GM12891 (cell line): ENCODE measurements around the gene CCT2.

Experiments
- POLR2A ChIP-seq: IDR thresholded peaks from 2 replicates; pipeline ENCODE4 v1.6.1; 2011; ENCODE audit warnings: low read depth, low read length, control low read depth
- POLR2AphosphoS5 ChIP-seq: IDR thresholded peaks from 2 replicates; pipeline ENCODE4 v1.6.1; 2011; ENCODE audit warnings: low read depth, low read length, control low read depth
- POU2F2 ChIP-seq: IDR thresholded peaks from 2 replicates; pipeline ENCODE4 v1.6.1; 2011; ENCODE audit warnings: low read depth, mild to moderate bottlenecking, control low read depth, low read length, moderate library complexity
- TAF1 ChIP-seq: IDR thresholded peaks from 2 replicates; pipeline ENCODE4 v1.6.1; 2011; ENCODE audit warnings: low read depth, low read length, control low read depth

DNA sequence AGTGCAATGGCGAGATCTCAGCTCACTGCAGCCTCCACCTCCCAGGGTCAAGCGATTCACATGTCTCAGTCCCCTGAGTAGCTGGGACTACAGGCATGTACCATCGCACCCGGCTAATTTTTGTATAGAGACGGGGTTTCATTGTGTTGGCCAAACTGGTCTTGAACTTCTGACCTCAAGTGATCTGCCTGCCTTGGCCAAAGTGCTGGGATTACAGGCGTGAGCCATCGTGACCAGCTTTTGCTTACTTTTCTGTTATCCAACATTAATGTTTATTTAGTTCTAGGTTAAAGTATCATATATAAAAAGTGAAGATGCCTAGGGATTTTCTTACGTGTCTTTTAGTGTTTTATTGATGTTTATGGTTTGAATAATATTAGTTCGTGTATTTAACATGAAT lies 28.9 kb upstream of the CCT2 start:
- no peak for TF ChIP-seq POLR2AphosphoS5
- TF ChIP-seq POLR2A: no peak
- TF ChIP-seq POU2F2: no peak
- no peak for TF ChIP-seq TAF1
